ENCODE data around the gene NFIX.
A peak's percentile ranks its signal among the peaks of the same experiment; 100 is the strongest.

Gene NFIX

DNA sequence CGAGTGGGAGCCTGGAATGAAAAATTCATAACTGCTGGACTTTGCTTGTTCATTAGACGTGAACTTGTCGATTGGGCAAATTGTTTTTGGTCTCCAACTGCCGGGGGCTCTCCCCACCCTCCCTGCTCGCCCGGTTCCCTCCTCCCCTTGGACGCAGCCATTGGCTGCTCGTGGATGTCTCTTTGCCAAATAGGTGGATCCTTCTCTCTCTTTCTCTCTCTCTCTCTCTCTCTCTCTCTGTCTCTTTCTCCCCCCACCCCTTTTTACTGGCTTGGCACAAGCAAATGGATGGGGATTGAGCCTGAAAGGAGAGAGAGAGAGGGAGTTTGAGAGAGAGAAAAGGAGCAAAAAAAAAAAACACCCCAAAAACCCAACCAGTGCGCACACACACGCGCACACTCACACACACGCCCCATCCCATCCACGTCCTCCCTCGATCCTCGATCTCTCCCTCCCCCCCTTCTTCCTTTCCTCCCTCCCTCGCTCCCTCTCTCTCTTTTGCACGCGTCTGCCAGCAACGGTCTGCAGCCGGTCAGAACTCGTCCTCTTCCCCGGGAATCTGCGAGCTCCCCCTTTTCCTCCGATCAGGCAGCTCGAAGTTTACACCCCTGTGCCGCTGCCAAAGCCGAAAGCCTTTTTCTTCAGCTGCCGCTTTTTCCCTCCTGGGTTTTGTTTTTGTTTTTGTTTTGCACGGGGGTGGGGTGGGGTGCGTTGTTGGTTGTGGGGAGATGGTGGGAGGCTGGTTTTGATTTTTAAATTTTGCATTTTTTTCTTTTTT lies 27.8 kb downstream of the NFIX start:
- peak; percentile 65 for DNase-seq (ENCODE audit: low spot score)

DNA sequence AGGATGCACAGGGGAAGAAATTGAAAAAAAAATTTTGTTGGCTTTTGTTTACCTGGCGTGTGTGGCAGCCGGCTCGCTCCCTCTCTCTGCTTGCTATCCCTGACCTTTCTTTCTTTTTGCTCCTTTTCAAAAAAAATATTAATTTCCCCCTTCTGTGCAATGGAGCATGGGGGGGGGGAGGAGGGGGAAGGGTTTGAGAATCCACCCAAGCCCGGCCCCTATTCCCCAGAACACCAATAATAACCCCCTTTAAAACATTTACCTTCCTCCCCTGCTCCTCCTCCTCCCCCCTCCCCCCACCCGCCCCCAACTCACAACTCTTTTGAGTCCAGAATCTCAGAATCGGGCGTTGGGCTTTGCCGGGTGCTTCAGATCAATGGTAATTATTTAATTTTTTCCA lies 28.4 kb downstream of the NFIX start:
- no peak for DNase-seq (ENCODE audit: low spot score)

DNA sequence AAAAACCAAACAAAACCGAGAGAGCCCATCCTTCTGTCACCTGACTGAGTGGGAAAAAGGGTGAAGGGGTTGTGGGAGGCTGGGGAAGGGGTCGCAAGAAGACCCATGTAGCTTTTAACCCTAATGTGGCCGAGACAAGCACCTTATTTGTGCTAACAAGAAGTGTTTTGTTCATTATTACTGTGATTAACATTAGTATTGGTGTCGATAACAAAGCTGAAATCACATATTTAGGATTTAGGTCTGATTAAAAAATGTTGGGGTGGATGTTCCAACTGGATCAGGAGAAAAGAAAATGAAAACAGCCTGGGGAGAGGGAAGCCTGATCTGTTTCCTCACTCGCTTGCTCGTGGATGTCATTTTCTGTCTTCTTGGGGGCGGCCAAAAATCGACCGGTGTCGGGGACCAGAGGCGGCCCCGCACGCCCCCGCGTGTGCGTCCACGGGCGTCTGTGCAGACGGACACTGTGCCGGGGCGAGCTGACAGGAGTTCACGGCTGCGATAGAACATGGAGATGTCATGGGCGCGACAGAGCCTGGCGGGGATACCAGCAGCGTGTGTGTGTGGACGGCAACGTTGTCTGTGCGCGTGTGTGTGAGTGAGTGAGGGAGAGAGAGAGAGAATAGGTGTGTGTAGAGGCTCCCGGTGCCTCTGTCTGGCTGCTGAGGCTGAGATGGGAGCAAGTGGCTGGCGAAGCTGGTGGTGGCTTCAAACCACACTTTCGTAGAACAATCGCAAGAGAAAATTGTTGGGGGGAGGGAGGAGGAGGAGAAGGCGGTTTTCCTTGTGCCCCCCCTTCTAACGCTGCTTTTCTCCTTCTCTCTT lies 29.1 kb downstream of the NFIX start:
- no peak for DNase-seq (ENCODE audit: low spot score)

DNA sequence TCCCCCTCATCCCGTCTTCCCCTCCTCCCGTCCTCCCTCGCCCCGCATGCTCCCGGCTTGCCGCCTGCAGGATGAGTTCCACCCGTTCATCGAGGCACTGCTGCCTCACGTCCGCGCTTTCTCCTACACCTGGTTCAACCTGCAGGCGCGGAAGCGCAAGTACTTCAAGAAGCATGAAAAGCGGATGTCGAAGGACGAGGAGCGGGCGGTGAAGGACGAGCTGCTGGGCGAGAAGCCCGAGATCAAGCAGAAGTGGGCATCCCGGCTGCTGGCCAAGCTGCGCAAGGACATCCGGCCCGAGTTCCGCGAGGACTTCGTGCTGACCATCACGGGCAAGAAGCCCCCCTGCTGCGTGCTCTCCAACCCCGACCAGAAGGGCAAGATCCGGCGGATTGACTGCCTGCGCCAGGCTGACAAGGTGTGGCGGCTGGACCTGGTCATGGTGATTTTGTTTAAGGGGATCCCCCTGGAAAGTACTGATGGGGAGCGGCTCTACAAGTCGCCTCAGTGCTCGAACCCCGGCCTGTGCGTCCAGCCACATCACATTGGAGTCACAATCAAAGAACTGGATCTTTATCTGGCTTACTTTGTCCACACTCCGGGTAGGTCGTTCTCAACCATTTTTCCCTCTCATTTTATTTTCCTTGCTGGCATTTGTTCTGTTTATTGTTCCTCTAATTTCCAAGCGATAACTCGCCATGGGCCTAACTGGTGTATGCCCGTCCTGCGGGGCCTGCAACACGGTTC lies 29.8 kb downstream of the NFIX start:
- DNase-seq (ENCODE audit: low spot score): no peak

DNA sequence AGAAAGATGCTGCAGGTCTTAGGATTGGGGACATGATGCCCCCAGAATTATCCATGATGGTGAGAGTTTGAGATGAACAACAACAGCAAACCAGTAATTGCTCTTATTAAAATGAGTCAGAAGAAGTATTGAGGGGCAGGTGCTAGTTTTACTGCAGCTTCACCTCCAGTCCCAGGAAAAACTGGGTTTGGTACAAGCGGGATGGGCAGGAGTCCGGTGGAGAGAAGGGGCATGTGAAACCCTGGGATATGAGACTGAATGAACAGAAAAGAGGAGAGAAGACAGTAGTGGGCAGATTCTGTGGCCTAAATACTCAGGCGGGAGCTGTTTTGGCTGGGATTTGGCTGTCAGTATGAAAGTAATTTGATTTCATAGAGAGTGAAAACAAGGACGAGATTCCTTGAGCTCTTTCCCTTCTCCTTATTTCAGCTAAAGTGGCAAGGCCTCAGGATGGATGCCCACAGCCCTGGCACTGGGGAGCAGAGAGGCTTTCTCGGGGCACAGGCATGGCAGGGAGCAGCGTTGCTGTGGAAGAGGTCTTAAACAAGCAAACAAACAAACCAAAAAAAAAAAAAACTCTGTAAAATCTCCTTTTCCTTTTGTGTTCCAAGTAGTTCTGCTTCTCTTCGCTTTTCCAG lies 30.7 kb downstream of the NFIX start:
- DNase-seq (ENCODE audit: low spot score): no peak

DNA sequence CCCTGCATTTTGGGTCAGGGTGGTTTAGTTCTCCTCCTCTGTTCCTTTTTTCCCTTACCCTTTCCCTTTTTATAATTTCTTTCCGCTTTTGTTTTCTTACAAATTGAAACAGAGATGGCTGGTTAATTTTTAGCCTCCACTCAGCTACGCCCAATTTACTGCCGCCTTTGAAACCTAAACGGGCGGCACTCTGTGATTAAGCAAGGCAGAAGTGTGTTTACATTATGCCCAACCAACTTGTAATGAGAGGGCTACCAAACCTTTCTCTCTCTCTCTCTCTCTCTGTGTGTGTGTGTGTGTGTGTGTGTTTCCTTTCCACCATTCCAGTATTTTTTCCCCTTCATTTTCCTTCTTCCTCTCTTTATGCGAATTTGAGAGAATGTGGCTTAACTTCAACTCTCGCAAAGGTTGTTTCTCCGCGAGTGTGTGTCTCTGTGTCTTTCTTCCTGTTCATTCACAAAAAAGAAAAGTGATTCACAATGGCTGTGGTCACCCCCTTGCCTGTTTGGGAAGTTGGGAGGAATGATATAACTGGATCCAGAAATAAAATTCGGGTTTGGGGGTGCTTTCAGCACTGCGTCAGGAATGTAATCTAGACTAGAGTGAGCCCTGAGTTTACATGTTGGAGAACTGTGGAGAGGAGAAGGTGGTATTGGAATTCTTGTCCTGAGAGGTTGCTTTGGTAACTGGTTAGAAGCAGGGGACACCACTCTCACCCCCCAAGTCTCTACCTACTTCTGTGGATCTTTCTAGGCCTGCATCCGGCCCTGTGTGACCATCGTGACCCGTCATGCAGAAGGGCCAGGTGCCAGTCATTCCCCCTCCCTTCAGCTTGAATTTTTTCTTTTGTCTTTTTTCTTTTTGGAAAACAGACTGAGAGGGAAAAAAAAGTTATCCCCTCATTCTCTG lies 31.4 kb downstream of the NFIX start:
- peak; percentile 77 for DNase-seq (ENCODE audit: low spot score)

DNA sequence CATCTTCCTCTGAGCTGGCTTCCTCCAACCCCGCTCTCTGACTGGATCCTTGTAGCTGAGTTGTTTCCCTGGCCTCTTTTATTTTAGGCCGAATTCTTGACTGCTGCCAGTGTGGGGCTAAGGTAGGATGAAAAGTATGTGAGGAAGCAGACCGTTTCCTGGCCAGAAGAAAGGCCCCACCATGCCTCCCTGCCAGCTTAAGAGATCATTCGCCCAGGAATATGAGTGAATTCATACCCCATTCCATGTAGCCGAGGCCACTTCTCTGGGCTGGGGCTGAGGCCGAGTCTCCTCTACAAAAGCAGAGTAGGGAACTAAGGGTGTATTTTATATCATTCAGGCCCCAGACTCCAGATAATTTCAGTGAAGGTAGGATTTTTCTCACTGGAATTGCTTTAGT lies 32.3 kb downstream of the NFIX start:
- DNase-seq (ENCODE audit: low spot score): no peak

DNA sequence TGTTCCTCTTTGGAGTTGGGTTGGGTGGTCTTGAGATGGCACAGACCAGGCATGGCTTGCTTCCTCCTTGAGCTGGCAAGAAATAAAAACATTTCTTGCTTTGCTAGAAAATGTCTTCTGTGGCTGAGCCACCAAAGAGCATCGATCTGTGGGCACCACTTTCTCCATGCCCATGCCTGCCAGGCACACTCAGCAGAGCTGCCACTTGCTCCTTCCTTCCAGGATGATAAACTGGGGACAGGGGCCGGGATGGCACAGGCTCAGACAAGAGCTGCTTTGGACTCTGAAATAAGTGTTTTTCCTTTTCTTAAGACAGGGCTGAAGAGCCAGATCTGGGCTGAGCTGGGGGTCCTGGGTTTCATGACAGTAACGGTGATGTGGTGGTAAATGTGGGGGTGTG lies 32.8 kb downstream of the NFIX start:
- no peak for DNase-seq (ENCODE audit: low spot score)

DNA sequence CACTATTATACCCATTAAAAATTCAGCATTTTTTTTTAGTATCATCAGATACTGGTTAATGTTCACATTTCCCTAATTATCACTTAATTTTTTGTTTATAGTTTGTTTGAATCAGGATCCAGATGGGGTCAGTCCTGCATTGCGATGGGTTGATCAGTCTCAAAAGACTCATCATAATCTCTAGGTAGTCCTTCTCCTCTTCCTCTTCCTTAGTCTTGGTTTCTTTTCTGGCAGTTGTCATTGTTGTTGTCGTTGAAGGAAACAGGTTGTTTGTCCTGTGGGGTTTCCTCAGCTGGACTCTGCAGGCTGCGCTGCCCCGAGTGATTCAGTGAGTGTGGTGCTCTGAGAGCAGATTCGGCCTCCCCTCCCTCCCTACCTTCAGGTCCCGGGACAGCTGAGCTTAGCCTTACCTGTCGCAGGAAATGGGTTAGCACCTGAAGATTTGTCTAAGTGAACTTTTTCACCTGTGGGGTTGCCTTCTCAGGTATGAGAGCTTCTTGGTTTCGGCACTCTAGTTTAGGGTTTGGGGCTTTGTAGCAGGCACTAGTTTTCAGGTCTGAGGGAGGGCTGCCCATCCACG lies 34.1 kb downstream of the NFIX start:
- DNase-seq (ENCODE audit: low spot score): no peak

DNA sequence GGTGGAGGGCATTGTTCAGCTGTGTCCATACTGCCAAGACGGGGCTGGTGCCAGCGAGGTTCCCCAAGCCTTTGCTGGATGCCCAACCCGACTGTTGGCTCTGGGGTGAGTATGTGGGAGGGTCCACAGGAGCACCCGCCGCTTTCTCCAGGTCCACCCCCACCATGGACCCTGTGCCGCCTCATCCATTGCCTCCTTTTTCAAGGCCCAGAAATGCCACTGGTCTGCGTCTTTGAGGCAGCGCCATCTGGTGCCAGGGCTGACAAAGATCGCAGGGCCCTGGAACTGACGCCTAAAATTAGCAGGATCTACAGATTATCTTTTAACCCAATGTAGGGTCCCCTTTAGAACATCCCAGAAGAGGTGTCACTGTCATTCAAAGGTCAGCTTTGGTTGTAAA lies 34.6 kb downstream of the NFIX start:
- DNase-seq (ENCODE audit: low spot score): no peak

DNA sequence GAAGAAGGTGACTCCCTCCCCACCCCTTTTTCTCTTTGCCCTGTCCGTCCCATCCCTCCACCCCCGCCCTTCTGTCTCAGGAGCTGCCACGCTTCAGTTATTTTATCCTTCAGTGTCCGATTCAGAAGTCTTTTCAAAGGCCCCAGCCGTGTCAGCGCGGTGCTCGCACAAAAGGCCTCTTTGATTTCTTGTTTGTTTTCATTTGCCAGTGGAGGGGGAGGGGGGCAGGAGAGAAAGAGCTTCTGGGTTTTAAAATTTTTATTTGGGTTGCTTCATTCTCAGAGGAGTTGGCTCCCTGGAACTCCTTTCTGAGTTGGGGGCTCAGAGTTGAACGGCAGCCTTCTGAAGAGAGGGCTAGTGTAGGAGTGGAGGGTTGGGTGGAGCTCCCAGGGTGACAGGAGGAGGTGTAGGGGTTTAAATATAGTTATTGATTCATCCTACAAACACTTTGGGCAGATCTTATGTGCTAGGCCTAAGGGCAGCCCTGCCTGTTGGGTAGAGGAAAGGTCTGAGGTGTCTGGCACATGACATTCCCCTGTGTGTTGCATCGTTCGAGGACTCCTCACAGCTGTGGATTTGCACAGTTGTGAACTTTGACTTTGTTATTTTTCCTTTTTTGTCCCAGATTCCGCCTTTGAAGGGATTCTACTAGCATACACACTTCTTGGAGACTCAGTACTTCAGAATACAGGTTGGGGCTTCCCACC lies 36.8 kb downstream of the NFIX start:
- DNase-seq (ENCODE audit: low spot score): peak; percentile 67

DNA sequence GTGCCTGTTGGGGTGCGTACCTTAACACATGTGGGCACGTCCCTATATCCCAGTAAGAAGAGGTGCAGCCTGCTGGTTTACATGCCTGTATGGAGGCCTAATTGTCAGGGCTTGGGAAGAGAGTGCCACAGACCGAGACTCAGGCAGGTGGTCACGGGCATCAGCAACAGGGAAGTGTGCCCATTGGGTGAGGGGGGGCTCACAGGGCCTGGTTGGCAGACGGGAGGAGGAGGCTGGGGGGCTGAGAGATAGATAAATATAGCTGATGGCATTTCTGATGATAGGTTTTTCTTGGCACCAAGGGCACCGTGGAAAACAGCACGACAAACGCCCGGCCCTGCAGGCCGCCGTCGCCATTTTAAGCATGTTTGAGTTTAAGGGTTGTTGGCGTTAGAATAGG lies 37.6 kb downstream of the NFIX start:
- no peak for DNase-seq (ENCODE audit: low spot score)

DNA sequence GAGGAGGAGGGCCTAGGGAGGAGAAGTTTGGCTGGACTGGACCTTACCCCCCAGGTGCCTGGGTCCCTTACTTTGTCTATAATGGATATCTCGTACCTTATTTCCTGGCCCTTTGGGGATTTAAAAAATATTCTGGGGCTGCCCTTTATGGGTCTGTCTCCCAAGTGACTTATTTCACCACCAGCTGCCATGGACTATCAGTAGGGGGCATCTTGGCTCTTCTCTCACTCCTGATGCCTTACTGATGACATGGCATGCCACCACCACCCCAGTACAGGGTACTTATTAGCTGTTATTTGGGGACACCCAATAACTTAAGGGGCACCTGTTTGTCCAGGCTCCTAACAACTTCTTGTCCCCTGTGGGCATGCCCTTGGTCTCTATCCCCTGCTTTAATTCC lies 38.0 kb downstream of the NFIX start:
- DNase-seq (ENCODE audit: low spot score): no peak

DNA sequence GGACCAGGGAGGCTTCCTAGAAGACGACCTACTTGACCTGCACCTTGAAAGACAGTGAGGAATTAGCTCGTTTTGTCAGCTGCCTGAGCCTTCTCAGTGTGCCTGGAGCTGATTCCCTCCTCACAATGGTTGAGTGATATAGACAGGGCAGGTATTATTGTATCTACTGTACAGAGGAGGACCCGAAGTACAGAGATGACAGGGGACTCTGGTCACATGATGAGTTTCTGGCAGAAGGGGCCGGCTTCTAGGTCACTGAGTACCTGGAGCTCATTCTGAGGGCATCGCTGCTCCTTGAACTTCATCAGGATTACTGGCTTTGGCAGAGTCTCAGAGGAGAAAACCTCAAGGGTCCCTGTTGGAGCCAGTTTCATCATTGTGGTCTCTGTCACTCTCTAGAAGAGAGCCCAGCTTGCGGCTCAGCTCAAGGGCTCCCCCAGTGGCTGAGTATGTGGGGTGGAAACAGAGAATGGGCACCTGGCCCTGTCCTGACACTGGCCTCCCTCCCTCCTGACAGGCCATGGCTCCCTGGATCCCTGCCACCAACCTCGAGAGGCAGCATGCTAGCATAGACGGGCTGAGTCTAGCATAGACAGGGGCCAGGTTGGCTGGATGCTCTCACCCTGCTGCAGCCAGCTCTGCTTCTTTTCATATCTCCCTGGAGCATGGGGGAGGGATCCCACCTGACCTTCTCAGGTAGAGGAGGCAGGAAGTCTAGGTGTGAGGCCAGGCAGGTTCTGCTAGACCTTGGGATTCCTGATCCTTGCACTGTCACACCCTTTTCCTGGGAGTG lies 38.7 kb downstream of the NFIX start:
- peak; percentile 69 for DNase-seq (ENCODE audit: low spot score)

DNA sequence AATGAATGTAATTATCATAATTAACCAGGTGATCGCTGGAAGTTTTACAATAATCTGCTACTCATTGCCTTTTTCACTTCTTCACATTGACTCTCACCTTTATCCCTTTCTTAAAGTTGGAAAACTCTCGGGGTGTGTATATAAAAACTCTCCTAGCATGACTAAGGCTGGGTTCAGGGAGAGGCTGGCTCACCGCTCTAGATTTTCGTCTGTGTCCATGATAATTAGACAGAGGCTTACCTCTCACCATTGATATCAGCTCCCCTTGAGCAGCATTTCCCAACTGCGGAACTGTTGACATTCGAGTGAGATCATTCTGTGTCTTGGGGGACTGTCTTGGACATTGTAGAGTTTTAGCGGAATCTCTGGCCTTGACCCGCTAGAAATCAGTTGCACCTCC lies 39.4 kb downstream of the NFIX start:
- DNase-seq (ENCODE audit: low spot score): no peak

DNA sequence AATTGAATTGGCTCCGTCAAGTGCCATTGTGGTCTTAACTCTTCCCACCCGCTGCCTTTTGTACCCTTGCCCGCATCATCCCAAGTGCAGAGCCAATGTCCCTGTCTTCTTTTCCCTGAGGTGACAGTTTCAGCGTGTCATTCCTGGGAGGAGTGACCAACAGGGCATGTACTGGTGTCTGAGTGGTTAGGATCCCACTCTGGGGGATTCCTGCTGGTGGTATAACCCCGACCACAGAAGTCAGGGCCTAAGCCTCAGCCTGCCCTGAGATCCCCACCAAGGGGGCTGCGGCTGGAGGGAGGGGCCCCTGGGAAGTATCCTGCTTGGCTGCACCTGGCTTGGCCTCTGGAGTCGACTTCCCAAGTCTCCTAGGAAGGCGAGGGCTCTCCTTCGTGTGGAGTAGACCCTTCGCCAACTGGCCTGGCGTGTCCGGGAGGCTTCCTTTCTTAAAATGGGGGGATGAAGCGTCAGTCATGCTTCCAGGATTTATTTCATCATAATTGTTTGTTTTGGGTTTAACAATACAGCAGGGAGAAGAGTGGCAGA lies 40.6 kb downstream of the NFIX start:
- no peak for DNase-seq (ENCODE audit: low spot score)

DNA sequence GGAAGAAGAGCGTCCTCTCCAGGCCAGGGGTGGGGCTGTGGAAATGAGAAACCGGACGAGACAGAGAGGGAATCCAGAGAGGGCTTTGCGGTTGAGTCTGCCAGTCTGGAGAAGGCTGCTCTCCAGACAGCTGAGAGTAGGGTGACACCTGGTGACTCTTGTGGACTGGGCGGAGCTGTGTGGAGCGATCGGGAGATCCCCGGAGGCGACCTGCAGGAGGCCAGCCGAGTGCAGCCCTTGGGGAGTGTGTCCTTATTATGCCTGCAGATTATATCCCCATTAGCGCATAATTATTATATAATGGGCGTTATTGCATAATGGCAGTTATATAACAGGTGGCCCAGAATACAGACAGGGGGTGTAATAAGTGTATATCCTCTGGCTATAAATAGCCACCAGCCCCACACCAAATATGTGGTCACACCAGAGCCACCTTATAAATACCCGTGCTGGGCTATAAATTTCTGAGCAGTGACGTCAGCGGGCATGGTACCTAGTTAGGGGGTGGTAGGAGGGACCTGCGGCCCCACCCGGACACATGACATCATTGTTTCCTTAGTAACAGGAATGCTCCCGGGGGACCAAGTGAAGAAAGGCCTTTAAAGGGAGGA lies 41.2 kb downstream of the NFIX start:
- peak; percentile 66 for DNase-seq (ENCODE audit: low spot score)

DNA sequence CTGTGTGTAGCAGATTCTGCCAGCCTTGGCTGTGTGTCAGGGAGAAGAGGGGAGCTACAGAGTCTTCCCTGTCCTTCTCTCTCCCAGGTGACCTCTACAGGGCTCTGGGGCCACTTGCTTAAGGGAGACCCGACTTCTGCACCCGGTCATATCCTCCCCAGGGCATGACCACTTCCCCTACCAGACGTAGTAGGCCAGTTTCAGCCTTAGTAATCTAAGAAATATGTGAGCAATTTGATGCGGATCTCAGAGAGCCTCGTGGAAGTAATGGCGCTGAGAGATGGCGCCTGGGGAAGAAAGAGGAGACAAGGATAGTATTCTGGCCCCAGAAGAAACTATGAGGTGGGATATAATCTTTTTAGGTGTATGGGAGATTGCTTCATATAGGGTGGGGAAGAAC lies 41.9 kb downstream of the NFIX start:
- no peak for DNase-seq (ENCODE audit: low spot score)

DNA sequence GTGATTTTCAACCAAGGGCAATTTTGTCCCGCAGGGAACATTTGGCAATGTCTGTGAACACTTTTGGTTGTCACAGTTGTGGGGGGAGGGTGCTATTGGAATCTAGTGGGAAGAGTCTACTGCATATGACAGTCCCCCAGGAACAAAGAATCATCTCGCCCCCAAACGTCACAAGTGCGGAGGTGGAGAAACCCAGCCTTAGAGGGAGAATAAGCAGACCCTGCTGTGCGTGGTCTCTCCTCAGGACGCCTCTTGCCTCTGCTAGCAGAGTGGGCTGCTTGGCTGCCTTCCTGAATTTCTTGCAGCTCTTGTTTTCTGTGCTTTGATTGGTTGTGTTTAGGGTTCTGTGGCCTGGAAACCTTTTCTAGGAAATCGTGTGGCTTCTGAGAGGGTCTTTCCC lies 42.5 kb downstream of the NFIX start:
- DNase-seq (ENCODE audit: low spot score): no peak

Data from LoVo (cell line).